Left colon (tissue), 2 donors: ENCODE measurements around the gene ACSF3. TPM values are rescaled to one million over a fixed set of nuclear protein-coding genes. Genes with fewer than 3 reads are reported as not detected.
A peak's percentile ranks its signal among the peaks of the same experiment; 100 is the strongest.

ENCODE experiments used
- ATAC-seq: fragments of 200-7000 bp; cut with Tn5 transposase; one replicate; pipeline ENCODE4 v1.9.1; 2020; ENCODE audit warnings: mild to moderate bottlenecking, moderate library complexity
- DNase-seq, 2 donors: peaks; one replicate each; pipeline ENCODE4 v3.0.0-alpha.2; 2020
- intact Hi-C, 2 donors: fragments of 100-400 bp; cut with DNase I in 1 of 2; cut with micrococcal nuclease in 1 of 2; formaldehyde crosslinking; loops; one replicate each; pipeline versions ENCODE4 v1.11.2 to v1.14.0; 2022; cut with DNase I, micrococcal nuclease
- total RNA-seq, 2 donors: library from RNA; stranded (reverse); fragmentation: NEBNext Ultra II Directional; extraction: Animal tissue kit (Norgen Biotek cat#: 25700); gene quantifications; one replicate each; pipeline ENCODE4 v1.2.1, GENCODE V29; 2021
- donor health status: DM: no; HTN: no; CAD: no.
- donor health status: DM: yes; HTN: yes; CAD: no.

Gene ACSF3
- total RNA-seq, 2 donors from 2014 or later: 55.6 to 62.9 TPM

GRCh38 chr16:89198417-89199240, 105.0 kb downstream of the ACSF3 start:
- ATAC-seq (no peak), DNase-seq (no peak)
- intact Hi-C loops: no loop called here

- ATAC-seq (no peak), DNase-seq (no peak)
- intact Hi-C loops: no loop called here
Measured at GRCh38 chr16:89199241-89200123, 105.8 kb downstream of the ACSF3 start.

- ATAC-seq (no peak), DNase-seq (no peak)
- intact Hi-C loops: no loop called here
Measured at GRCh38 chr16:89200124-89200849, 106.6 kb downstream of the ACSF3 start, which contains the start of gene SLC22A31. Gene SLC22A31 (minus strand): TSS chr16:89200537. CDS start chr16:89200501, 36 bp downstream.

GRCh38 chr16:89200850-89201411, 107.3 kb downstream of the ACSF3 start:
- intact Hi-C loops: no loop called here
- no peak for DNase-seq
- no peak for ATAC-seq

- DNase-seq: peak; percentile 73 to 90
Measured at GRCh38 chr16:89201439-89202377, 108.1 kb downstream of the ACSF3 start.

GRCh38 chr16:89202422-89203215, 109.0 kb downstream of the ACSF3 start:
- no peak for DNase-seq
- intact Hi-C loops: no loop called here
- ATAC-seq: no peak

More at GRCh38 chr16:89201439-89202377, 108.1 kb downstream of the ACSF3 start:
- intact Hi-C loops: no loop called here
- peak; percentile 94 for ATAC-seq

Other genes starting within 250 kb of the ACSF3 start
- 10 to 100 TPM; 39.1 to 43.5 TPM for gene GALNS, start 236.9 kb upstream of the ACSF3 start, total RNA-seq
- 10 to 100 TPM; 37.0 to 44.4 TPM for gene TRAPPC2L, start 236.7 kb upstream of the ACSF3 start, total RNA-seq
- not detected for gene PABPN1L, start 227.2 kb upstream of the ACSF3 start, total RNA-seq
- 10 to 100 TPM; 10.5 to 15.7 TPM for gene CBFA2T3, start 116.6 kb upstream of the ACSF3 start, total RNA-seq
- not detected for gene CDH15, start 77.9 kb downstream of the ACSF3 start, total RNA-seq
- under 1 TPM; 0.34 to 0.59 TPM for gene SLC22A31, start 106.7 kb downstream of the ACSF3 start, total RNA-seq
- 1 to 10 TPM; 4.4 to 7.0 TPM for gene ZNF778, start 123.9 kb downstream of the ACSF3 start, total RNA-seq